Measurements from ENCODE around the gene DYNLL1. TPM values are rescaled to one million over a fixed set of nuclear protein-coding genes. Genes with fewer than 3 reads are reported as not detected.

DYNLL1 gene
- polyA plus RNA-seq, 1 donor (not counting 4 experiments of a cell fraction or from before 2014, with no cell fraction given) = 716 TPM

DNA sequence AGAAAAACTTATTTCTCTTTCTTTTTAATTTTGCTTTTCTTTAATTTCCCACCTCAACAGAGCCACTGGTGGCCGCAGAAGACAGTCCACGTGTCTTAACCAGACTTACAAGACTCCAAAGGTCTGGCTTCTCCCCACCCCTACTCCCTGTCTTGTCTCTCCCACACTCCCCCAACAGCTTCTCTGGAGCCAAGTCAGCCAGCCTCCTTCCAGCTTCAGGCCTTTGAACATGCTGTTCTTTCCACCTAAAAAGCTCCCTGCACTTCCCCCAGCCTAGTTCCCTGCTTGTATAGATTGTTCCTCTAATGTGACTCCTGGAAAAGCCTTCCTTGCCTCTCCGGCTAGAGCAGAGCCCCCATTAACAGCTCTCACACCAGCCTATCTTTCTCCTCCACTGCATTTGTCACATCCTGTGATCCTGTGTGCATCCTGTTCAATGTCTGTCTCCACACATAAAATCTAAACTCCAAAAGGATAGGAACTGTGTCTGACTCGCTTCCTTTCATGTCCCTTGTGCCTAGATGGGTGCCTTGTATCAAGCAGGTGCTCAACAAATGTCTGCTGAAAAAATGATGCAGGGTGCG lies 7.8 kb upstream of the DYNLL1 start:
- peaks cover 2% of the 10 kb centered on the region for H3K9me1 ChIP-seq (ENCODE audit: control insufficient read depth, extremely low read depth, insufficient read depth, low read length)
- H3K4me3 ChIP-seq (ENCODE audit: control insufficient read depth in 2 of 3, extremely low read depth in 1 of 3, insufficient read depth in 2 of 3, low read depth in 1 of 3, low read length in 3 of 3) = no peak overlapping the region
- H2AFZ ChIP-seq (ENCODE audit: control insufficient read depth, low read length) = no peak overlapping the region
- no peak overlapping the region for H3K9ac ChIP-seq (ENCODE audit: control insufficient read depth, extremely low read depth, insufficient read depth, low read length)
- no peaks in the 10 kb centered on the region for H3K4me1 ChIP-seq (ENCODE audit: control insufficient read depth, extremely low read depth, insufficient read depth, low read length)
- FAIRE-seq = no peak
- H3K79me2 ChIP-seq (ENCODE audit: control insufficient read depth, insufficient read depth, low read length) = peaks cover 2% of the 10 kb centered on the region
- TF ChIP-seq CTCF (optimal IDR thresholded peaks at IDR 0.05 in 1 of 3, IDR thresholded peaks at IDR 0.05 in 1 of 3, conservative IDR thresholded peaks at IDR 0.05 in 1 of 3; ENCODE audit: extremely low read depth in 1 of 3, insufficient read depth in 2 of 3, low read length in 3 of 3) (no peak), EZH2 (IDR thresholded peaks at IDR 0.05; ENCODE audit: low read length) (no peak)
- no peaks in the 10 kb centered on the region for H3K9me3 ChIP-seq (ENCODE audit: control insufficient read depth, low read depth, low read length)
- dilution Hi-C loops (cut with MboI; ENCODE audit: extremely low pct_ligation_motif_present, low sequenced_read_pairs) = no loop called here
- no peak for DNase-seq (ENCODE audit: low read depth, low spot score)
- no peak overlapping the region for H3K27ac ChIP-seq (ENCODE audit: control insufficient read depth, insufficient read depth, low read length)
- H3K36me3 ChIP-seq (ENCODE audit: control insufficient read depth in 2 of 2, extremely low read depth in 1 of 2, insufficient read depth in 2 of 2, low read length in 2 of 2) = peaks cover 0 to 10% of the 10 kb centered on the region in 2 experiments
- H3K4me2 ChIP-seq (ENCODE audit: control insufficient read depth, extremely low read depth, insufficient read depth, low read depth, low read length) = no peak overlapping the region
- no peaks in the 10 kb centered on the region for H3K27me3 ChIP-seq (ENCODE audit: control insufficient read depth, extremely low read depth, insufficient read depth, low read length)
- H4K20me1 ChIP-seq (ENCODE audit: control insufficient read depth, extremely low read depth, insufficient read depth, low read length) = peaks cover 2% of the 10 kb centered on the region

DNA sequence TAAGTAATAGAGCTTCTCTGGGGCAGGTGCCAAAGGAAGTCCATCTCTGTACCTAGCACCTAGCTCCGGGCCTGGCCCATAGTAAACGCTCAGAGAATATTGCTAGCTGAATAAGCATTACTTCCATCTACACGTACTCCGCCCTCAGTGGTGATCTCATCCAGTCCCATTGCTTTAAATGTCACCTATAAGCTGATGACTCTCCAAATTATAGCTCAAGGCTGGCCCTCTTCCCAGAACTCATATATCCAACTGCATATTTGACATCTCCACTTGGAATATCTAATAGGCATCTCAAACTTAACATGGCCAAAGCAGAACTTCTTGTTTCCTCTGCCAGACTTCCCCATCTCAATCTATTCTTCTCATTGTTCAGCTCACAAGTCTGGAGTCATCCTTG lies 6.9 kb upstream of the DYNLL1 start:
- TF ChIP-seq CTCF (optimal IDR thresholded peaks at IDR 0.05 in 1 of 3, IDR thresholded peaks at IDR 0.05 in 1 of 3, conservative IDR thresholded peaks at IDR 0.05 in 1 of 3; ENCODE audit: extremely low read depth in 1 of 3, insufficient read depth in 2 of 3, low read length in 3 of 3) = no peak
- TF ChIP-seq EZH2 (IDR thresholded peaks at IDR 0.05; ENCODE audit: low read length) = no peak
- Histone ChIP-seq H4K20me1 (ENCODE audit: control insufficient read depth, extremely low read depth, insufficient read depth, low read length) (peaks cover 2% of the 10 kb centered on the region), H2AFZ (ENCODE audit: control insufficient read depth, low read length) (no peak overlapping the region), H3K9me1 (ENCODE audit: control insufficient read depth, extremely low read depth, insufficient read depth, low read length) (peaks cover 2% of the 10 kb centered on the region), H3K27ac (ENCODE audit: control insufficient read depth, insufficient read depth, low read length) (no peak overlapping the region), H3K4me1 (ENCODE audit: control insufficient read depth, extremely low read depth, insufficient read depth, low read length) (no peaks in the 10 kb centered on the region), H3K4me3 (ENCODE audit: control insufficient read depth in 2 of 3, extremely low read depth in 1 of 3, insufficient read depth in 2 of 3, low read depth in 1 of 3, low read length in 3 of 3) (no peak overlapping the region), H3K9me3 (ENCODE audit: control insufficient read depth, low read depth, low read length) (no peaks in the 10 kb centered on the region), H3K36me3 (ENCODE audit: control insufficient read depth in 2 of 2, extremely low read depth in 1 of 2, insufficient read depth in 2 of 2, low read length in 2 of 2) (peaks cover 0 to 10% of the 10 kb centered on the region in 2 experiments), H3K79me2 (ENCODE audit: control insufficient read depth, insufficient read depth, low read length) (peaks cover 2% of the 10 kb centered on the region), H3K9ac (ENCODE audit: control insufficient read depth, extremely low read depth, insufficient read depth, low read length) (no peak overlapping the region), H3K4me2 (ENCODE audit: control insufficient read depth, extremely low read depth, insufficient read depth, low read depth, low read length) (no peak overlapping the region), H3K27me3 (ENCODE audit: control insufficient read depth, extremely low read depth, insufficient read depth, low read length) (no peaks in the 10 kb centered on the region)
- no peak for FAIRE-seq
- dilution Hi-C loops (cut with MboI; ENCODE audit: extremely low pct_ligation_motif_present, low sequenced_read_pairs) = no loop called here
- no peak for DNase-seq (ENCODE audit: low read depth, low spot score)

Measured in keratinocyte (primary cell).